ENCODE results near the gene HYAL1. TPM values are rescaled to one million over a fixed set of nuclear protein-coding genes. Genes with fewer than 3 reads are reported as not detected.

HYAL1 gene, protein sequence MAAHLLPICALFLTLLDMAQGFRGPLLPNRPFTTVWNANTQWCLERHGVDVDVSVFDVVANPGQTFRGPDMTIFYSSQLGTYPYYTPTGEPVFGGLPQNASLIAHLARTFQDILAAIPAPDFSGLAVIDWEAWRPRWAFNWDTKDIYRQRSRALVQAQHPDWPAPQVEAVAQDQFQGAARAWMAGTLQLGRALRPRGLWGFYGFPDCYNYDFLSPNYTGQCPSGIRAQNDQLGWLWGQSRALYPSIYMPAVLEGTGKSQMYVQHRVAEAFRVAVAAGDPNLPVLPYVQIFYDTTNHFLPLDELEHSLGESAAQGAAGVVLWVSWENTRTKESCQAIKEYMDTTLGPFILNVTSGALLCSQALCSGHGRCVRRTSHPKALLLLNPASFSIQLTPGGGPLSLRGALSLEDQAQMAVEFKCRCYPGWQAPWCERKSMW
- under 1 TPM in 1 of 2 experiments, not detected in 1; 0.35 TPM for total RNA-seq

DNA sequence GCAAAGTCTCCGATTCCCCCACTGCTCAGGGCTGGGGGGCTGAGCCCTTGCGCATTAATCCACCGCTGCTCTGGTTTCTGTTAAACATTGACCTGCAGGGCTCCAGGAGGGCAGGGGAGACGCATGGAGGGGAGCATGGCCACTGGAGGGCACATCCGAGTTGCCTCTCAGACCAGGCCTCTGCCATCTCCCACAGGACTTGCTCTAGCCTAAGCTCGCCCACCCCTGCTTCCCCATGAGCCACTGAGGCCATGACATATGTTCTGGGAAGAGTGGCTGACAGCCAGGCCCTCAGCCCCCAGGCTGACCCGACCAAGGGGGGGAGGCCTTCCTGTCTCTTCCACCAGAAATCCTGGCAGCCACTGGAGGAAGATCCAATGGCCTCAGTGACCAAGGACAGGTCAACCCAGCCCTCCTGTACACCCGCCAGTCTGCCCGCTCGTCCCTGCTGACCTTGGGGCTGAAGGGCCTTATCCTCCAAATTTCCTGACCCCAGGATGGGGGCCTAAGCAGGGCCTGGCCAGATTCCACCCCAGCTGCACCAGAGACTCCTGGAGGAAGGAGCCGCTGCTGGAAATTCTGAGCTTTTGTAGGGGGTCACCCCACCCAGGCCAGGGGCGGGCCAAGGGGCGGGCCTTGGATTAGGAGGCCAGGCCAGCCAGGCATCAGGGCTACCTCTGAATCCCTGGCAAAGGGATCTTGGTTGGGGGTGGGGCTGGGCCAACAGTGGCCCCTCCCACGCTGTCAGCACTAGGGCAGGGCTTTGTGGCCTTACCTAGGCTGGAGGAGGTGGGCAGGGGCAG, at the start of gene HYAL1:
TSS of gene HYAL1 (minus strand) at position 562 of the 803 bp plus-strand sequence. CDS start 618 bp downstream, outside the sequence.
- Mint-ChIP-seq H3K4me1 (peaks cover 18% of the 10 kb centered on the region), H3K36me3 (no peaks in the 10 kb centered on the region), H3K4me3 (no peak within 1 kb of the TSS), H3K27me3 (no peaks in the 10 kb centered on the region), H3K27ac (no peak within 1 kb of the TSS), H3K9me3 (no peaks in the 10 kb centered on the region)
- DNase-seq: no peak

DNA sequence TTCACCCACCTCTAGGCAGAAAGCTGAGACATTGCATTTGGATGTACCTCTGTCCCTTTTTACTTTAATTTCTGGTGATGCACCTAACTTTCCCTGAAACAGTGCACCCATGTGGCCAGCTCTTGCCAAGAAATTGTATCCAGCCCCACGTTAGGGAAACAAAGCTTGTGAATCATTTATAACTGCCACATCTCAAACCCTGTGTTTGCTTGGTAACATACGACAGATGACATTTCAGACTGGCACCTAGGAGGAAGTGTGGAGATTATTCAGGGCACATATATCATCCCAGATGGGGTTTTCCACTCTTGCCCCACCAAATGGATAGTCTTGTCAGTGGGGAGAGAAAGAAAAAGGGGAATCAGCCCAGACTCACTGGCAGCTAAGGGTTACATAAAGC, 49.4 kb upstream of the HYAL1 start:
- peak overlapping the region; percentile 42 for H3K27ac Mint-ChIP-seq
- no peak overlapping the region for H3K4me3 Mint-ChIP-seq
- H3K36me3 Mint-ChIP-seq: peaks cover 15% of the 10 kb centered on the region
- peaks cover 59% of the 10 kb centered on the region for H3K4me1 Mint-ChIP-seq
- DNase-seq: no peak
- H3K27me3 Mint-ChIP-seq: no peaks in the 10 kb centered on the region
- no peaks in the 10 kb centered on the region for H3K9me3 Mint-ChIP-seq

DNA sequence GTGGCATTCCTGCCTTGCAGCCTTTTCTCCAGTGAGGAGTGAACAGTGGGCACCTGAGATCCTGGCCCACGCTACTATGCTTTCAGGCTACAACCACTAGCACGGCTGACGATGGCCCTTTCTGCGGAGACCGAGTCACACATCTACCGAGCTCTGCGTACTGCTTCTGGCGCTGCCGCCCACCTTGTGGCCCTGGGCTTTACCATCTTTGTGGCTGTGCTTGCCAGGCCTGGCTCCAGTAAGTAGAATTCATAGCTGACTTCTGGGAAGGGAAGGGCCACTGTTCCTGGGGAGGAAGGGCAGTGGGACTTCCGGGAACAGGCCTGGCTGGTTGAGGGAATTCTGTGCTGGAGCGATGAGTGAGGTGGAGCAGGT, 47.9 kb upstream of the HYAL1 start:
- peaks cover 7% of the 10 kb centered on the region for H3K36me3 Mint-ChIP-seq

GRCh38 chr3:50350527-50351322, 47.4 kb upstream of the HYAL1 start, which contains the start of the genes CYB561D2 and NPRL2:
CYB561D2 (plus strand) TSS chr3:50350862; CDS start chr3:50351434, 572 bp downstream.
NPRL2 (minus strand) TSS chr3:50350775; CDS start chr3:50350652, 123 bp downstream.
- Mint-ChIP-seq H3K4me1 (peaks cover 54% of the 10 kb centered on the region), H3K4me3 (peak within 1 kb of the TSS; percentile 88), H3K9me3 (no peaks in the 10 kb centered on the region), H3K27me3 (no peaks in the 10 kb centered on the region), H3K36me3 (peaks cover 7% of the 10 kb centered on the region), H3K27ac (peak within 1 kb of the TSS; percentile 97)
- DNase-seq: peak; percentile 100

More for the DNA sequence above, 47.9 kb upstream of the HYAL1 start:
- DNase-seq: no peak
- H3K27ac Mint-ChIP-seq: peak overlapping the region; percentile 97
- H3K9me3 Mint-ChIP-seq: no peaks in the 10 kb centered on the region
- peak overlapping the region; percentile 88 for H3K4me3 Mint-ChIP-seq
- H3K4me1 Mint-ChIP-seq: peaks cover 52% of the 10 kb centered on the region
- H3K27me3 Mint-ChIP-seq: no peaks in the 10 kb centered on the region

GRCh38 chr3:50350213-50350526, 46.8 kb upstream of the HYAL1 start:
- H3K27ac Mint-ChIP-seq: peak overlapping the region; percentile 97
- H3K27me3 Mint-ChIP-seq: no peaks in the 10 kb centered on the region
- peaks cover 7% of the 10 kb centered on the region for H3K36me3 Mint-ChIP-seq
- H3K4me3 Mint-ChIP-seq: peak overlapping the region; percentile 88
- no peak for DNase-seq
- H3K9me3 Mint-ChIP-seq: no peaks in the 10 kb centered on the region
- H3K4me1 Mint-ChIP-seq: peaks cover 52% of the 10 kb centered on the region

- DNase-seq: peak; percentile 77
- Mint-ChIP-seq H3K27me3 (no peaks in the 10 kb centered on the region), H3K4me3 (no peak overlapping the region), H3K4me1 (peaks cover 43% of the 10 kb centered on the region), H3K9me3 (no peaks in the 10 kb centered on the region), H3K27ac (no peak overlapping the region), H3K36me3 (peaks cover 9% of the 10 kb centered on the region)
Observed at GRCh38 chr3:50347187-50347813, 43.9 kb upstream of the HYAL1 start.

- no peaks in the 10 kb centered on the region for H3K9me3 Mint-ChIP-seq
- DNase-seq: peak; percentile 83
- H3K4me1 Mint-ChIP-seq: peaks cover 41% of the 10 kb centered on the region
- peaks cover 9% of the 10 kb centered on the region for H3K36me3 Mint-ChIP-seq
- H3K27me3 Mint-ChIP-seq: no peaks in the 10 kb centered on the region
- H3K4me3 Mint-ChIP-seq: peak within 1 kb of the TSS; percentile 66
- no peak within 1 kb of the TSS for H3K27ac Mint-ChIP-seq
Observed at GRCh38 chr3:50345586-50346234, 42.3 kb upstream of the HYAL1 start, which contains the start of gene ZMYND10. ZMYND10 (minus strand) TSS chr3:50345732; CDS start chr3:50345579, 153 bp downstream.

GRCh38 chr3:50345008-50345407, 41.6 kb upstream of the HYAL1 start:
- peak overlapping the region; percentile 25 for H3K4me3 Mint-ChIP-seq
- H3K36me3 Mint-ChIP-seq: peaks cover 11% of the 10 kb centered on the region
- no peaks in the 10 kb centered on the region for H3K27me3 Mint-ChIP-seq
- no peak for DNase-seq
- H3K9me3 Mint-ChIP-seq: no peaks in the 10 kb centered on the region
- no peak overlapping the region for H3K27ac Mint-ChIP-seq
- H3K4me1 Mint-ChIP-seq: peaks cover 36% of the 10 kb centered on the region

DNA sequence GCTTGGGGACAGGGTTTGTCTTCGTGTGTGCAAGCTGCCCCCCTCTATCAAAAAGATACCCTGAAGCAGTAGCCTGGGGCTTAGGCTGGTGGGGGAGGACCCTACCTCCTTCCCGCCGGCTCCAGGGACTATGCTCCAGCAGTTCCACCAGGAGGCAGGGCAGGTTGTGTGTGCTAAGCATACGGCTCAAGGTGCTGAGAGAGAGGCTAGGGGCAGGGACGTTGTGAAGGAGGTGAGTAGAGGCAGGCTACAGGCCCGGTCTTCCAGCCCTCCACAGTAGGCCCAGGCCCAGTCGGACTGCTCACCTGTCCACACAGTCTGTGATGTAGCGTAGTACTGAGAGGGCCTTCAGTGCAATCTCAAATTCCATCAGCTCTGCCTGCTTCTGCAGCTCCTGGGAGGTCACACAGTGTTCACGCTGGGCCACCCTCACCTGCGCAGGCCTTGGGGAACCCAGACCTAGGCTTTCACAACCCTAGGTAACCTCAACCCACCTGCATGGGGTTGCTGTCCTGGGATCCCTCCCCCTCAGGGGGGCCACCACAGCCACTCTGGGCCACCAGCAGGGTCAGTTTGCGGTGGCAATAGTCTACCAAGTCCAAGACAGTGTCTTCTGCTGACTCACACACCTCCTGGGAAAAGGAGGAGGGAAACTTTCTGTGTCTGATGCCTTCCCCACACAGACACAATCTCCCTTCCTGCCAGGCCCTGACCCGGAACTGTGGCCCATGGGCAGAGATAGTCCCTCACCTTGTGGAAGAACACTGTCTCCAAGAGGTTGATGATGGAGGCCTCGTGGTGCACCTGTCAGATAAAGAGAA, 39.6 kb upstream of the HYAL1 start:
- no peak overlapping the region for H3K27ac Mint-ChIP-seq
- H3K4me3 Mint-ChIP-seq: no peak overlapping the region
- peaks cover 32% of the 10 kb centered on the region for H3K4me1 Mint-ChIP-seq
- no peaks in the 10 kb centered on the region for H3K9me3 Mint-ChIP-seq
- no peak for DNase-seq
- no peaks in the 10 kb centered on the region for H3K27me3 Mint-ChIP-seq
- H3K36me3 Mint-ChIP-seq: peaks cover 24% of the 10 kb centered on the region

- no peaks in the 10 kb centered on the region for H3K27me3 Mint-ChIP-seq
- H3K4me1 Mint-ChIP-seq: peaks cover 28% of the 10 kb centered on the region
- no peaks in the 10 kb centered on the region for H3K9me3 Mint-ChIP-seq
- DNase-seq: no peak
- H3K36me3 Mint-ChIP-seq: peaks cover 28% of the 10 kb centered on the region
- H3K27ac Mint-ChIP-seq: peak overlapping the region; percentile 42
- peak overlapping the region; percentile 97 for H3K4me3 Mint-ChIP-seq
Observed at GRCh38 chr3:50341996-50342650, 38.7 kb upstream of the HYAL1 start.

DNA sequence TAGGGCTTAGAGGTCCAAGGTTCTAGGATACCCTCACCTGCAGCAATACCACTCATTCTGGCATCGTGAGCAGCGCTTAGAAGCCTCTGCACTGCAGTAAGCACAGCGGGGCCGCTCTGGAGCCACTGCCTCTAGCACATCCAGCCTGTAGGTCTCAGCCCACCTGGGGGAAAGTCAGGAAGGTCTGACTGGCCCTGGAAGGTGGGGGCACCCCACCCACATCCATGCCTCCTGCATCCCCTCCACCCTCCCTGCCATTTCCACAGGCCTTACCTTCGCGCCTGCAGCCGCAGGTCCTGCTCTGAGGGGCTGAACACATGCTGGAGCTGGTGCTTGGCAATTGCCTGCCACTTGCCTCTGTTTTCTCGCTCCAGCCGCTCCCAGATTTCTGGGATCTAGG, 38.2 kb upstream of the HYAL1 start:
- peaks cover 32% of the 10 kb centered on the region for H3K36me3 Mint-ChIP-seq
- H3K27ac Mint-ChIP-seq: peak overlapping the region; percentile 90
- H3K4me3 Mint-ChIP-seq: peak overlapping the region; percentile 97
- H3K27me3 Mint-ChIP-seq: no peaks in the 10 kb centered on the region
- H3K4me1 Mint-ChIP-seq: peaks cover 26% of the 10 kb centered on the region
- no peak for DNase-seq
- no peaks in the 10 kb centered on the region for H3K9me3 Mint-ChIP-seq

DNA sequence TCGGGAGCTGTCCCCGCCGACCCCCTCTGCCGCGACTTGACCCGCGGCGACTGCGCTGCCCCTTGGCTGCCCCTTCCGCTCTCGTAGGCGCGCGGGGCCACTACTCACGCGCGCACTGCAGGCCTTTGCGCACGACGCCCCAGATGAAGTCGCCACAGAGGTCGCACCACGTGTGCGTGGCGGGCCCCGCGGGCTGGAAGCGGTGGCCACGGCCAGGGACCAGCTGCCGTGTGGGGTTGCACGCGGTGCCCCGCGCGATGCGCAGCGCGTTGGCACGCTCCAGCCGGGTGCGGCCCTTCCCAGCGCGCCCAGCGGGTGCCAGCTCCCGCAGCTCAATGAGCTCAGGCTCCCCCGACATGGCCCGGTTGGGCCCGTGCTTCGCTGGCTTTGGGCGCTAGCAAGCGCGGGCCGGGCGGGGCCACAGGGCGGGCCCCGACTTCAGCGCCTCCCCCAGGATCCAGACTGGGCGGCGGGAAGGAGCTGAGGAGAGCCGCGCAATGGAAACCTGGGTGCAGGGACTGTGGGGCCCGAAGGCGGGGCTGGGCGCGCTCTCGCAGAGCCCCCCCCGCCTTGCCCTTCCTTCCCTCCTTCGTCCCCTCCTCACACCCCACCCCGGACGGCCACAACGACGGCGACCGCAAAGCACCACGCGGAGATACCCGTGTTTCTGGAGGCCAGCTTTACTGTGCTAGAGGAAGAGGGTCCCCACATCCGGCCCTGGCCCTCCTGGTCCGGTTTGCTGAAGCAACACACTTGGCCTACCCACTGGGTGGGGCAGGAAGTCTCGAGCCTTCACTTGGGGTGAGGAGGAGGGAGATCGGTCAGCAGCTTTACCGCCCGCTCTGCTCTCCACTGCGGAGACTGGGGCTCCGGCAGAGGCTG, 37.3 kb upstream of the HYAL1 start, which contains the start of gene RASSF1:
TSS of gene RASSF1 (minus strand) at position 389 of the 882 bp plus-strand sequence. CDS start at position 358, 31 bp downstream.
- DNase-seq: peak; percentile 86
- no peaks in the 10 kb centered on the region for H3K27me3 Mint-ChIP-seq
- peak within 1 kb of the TSS; percentile 98 for H3K27ac Mint-ChIP-seq
- no peaks in the 10 kb centered on the region for H3K9me3 Mint-ChIP-seq
- H3K36me3 Mint-ChIP-seq: peaks cover 40% of the 10 kb centered on the region
- H3K4me3 Mint-ChIP-seq: peak within 1 kb of the TSS; percentile 97
- peaks cover 26% of the 10 kb centered on the region for H3K4me1 Mint-ChIP-seq
